Thyroid gland (tissue), 4 donors: ENCODE measurements around the gene KCNF1. TPM values are rescaled to one million over a fixed set of nuclear protein-coding genes. Genes with fewer than 3 reads are reported as not detected.

ENCODE experiments used
- DNase-seq, 2 donors: peaks; one replicate each; pipeline ENCODE4 v3.0.0-alpha.2; 2019
- H3K27ac ChIP-seq, 3 donors: fragments of 200-600 bp; sonication (generic); 1 replicate in 2 of 3; 2 replicates in 1 of 3; pipeline ENCODE4 v1.5.1; 2016 to 2019; ENCODE audit warnings: mild to moderate bottlenecking in 1 of 3, moderate library complexity in 1 of 3
- H3K27me3 ChIP-seq: fragments of 200-600 bp; sonication (generic); one replicate; pipeline ENCODE4 v1.5.1; 2019
- H3K36me3 ChIP-seq, 2 donors: fragments of 200-600 bp; sonication (generic); one replicate each; pipeline ENCODE4 v1.5.1; 2016 to 2019
- H3K4me1 ChIP-seq, 2 donors: fragments of 200-600 bp; sonication (generic); one replicate each; pipeline ENCODE4 v1.5.1; 2017 to 2019
- H3K4me3 ChIP-seq, 3 donors: fragments of 200-600 bp; sonication (generic); replicated peaks in 1 of 3; 1 replicate in 2 of 3; 2 replicates in 1 of 3; pipeline ENCODE4 v1.5.1; 2016; ENCODE audit warnings: mild to moderate bottlenecking in 1 of 3
- H3K9me3 ChIP-seq: fragments of 200-600 bp; sonication (generic); one replicate; pipeline ENCODE4 v1.5.1; 2017
- POLR2A ChIP-seq, 2 donors: fragments of 450-650 bp; IDR thresholded peaks; one replicate each; pipeline ENCODE4 v1.6.1; 2017; ENCODE audit warnings: antibody characterized with exemption in 2 of 2, mild to moderate bottlenecking in 2 of 2, moderate library complexity in 1 of 2
- WGBS, 2 donors: methylation state at CpG; one replicate each; pipeline ENCODE4 v1.1.5; 2017; 5-methylcytosine and 5-hydroxymethylcytosine counted together
- intact Hi-C: fragments of 100-400 bp; cut with DNase I; formaldehyde crosslinking; loops from one replicate; pipeline ENCODE4 v1.15.1; 2023
- total RNA-seq, 4 donors: library from RNA; depleted of rRNA; stranded (reverse); fragments of >200 nt; gene quantifications; one replicate each; pipeline ENCODE4 v1.2.3, GENCODE V29; 2016
- TF ChIP-seq, protein P1 (sequence below), 6 experiments: fragments of 200-600 bp in 3 of 6; fragments of 450-650 bp in 3 of 6; sonication (generic) in 3 of 6; IDR thresholded peaks; one replicate each; pipeline ENCODE4 v1.5.1; 2016 to 2019; ENCODE audit warnings: antibody characterized with exemption in 6 of 6, mild to moderate bottlenecking in 2 of 6, inconsistent platforms in 1 of 6, moderate library complexity in 1 of 6

Gene KCNF1
- total RNA-seq, 4 donors from 2014 or later: not detected

GRCh38 chr2:10935953-10936942, 24.5 kb downstream of the KCNF1 start:
- Histone ChIP-seq H3K9me3 (no peaks in the 10 kb centered on the region), H3K4me3 (no peak overlapping the region), H3K36me3 (no peaks in the 10 kb centered on the region), H3K4me1 (no peaks in the 10 kb centered on the region), H3K27me3 (no peaks in the 10 kb centered on the region), H3K27ac (no peak overlapping the region)
- TF ChIP-seq, protein P1, sequence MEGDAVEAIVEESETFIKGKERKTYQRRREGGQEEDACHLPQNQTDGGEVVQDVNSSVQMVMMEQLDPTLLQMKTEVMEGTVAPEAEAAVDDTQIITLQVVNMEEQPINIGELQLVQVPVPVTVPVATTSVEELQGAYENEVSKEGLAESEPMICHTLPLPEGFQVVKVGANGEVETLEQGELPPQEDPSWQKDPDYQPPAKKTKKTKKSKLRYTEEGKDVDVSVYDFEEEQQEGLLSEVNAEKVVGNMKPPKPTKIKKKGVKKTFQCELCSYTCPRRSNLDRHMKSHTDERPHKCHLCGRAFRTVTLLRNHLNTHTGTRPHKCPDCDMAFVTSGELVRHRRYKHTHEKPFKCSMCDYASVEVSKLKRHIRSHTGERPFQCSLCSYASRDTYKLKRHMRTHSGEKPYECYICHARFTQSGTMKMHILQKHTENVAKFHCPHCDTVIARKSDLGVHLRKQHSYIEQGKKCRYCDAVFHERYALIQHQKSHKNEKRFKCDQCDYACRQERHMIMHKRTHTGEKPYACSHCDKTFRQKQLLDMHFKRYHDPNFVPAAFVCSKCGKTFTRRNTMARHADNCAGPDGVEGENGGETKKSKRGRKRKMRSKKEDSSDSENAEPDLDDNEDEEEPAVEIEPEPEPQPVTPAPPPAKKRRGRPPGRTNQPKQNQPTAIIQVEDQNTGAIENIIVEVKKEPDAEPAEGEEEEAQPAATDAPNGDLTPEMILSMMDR (IDR thresholded peaks at IDR 0.05): no peak
- no peak for TF ChIP-seq POLR2A (IDR thresholded peaks at IDR 0.05)
- 71 to 76% methylated on average over 17 of the region's 17 CpGs for WGBS, 2 donors
- DNase-seq: no peak
- intact Hi-C loops: no loop called here

GRCh38 chr2:10939058-10939457, 27.3 kb downstream of the KCNF1 start:
- intact Hi-C loops: no loop called here
- DNase-seq: no peak
- Histone ChIP-seq H3K36me3 (no peaks in the 10 kb centered on the region), H3K4me3 (no peak overlapping the region), H3K4me1 (no peaks in the 10 kb centered on the region), H3K27ac (no peak overlapping the region), H3K27me3 (no peaks in the 10 kb centered on the region), H3K9me3 (no peaks in the 10 kb centered on the region)
- TF ChIP-seq, protein P1 (IDR thresholded peaks at IDR 0.05): no peak
- no peak for TF ChIP-seq POLR2A (IDR thresholded peaks at IDR 0.05)
- 90 to 93% methylated on average over 3 of the region's 3 CpGs for WGBS, 2 donors

- intact Hi-C loops: no loop called here
- H3K36me3 ChIP-seq: no peaks in the 10 kb centered on the region
- H3K27ac ChIP-seq: no peak overlapping the region
- TF ChIP-seq, protein P1 (IDR thresholded peaks at IDR 0.05): no peak
- TF ChIP-seq POLR2A (IDR thresholded peaks at IDR 0.05): no peak
- no peaks in the 10 kb centered on the region for H3K9me3 ChIP-seq
- H3K27me3 ChIP-seq: no peaks in the 10 kb centered on the region
- DNase-seq: no peak
- H3K4me3 ChIP-seq: no peak overlapping the region
- no peaks in the 10 kb centered on the region for H3K4me1 ChIP-seq
- WGBS, 2 donors: 77 to 83% methylated on average over 2 of the region's 2 CpGs
These were observed 28.9 kb downstream of the KCNF1 start for GRCh38 chr2:10940596-10940995.

GRCh38 chr2:10941383-10941782, 29.6 kb downstream of the KCNF1 start:
- no peak overlapping the region for H3K4me3 ChIP-seq

More at GRCh38 chr2:10941383-10941782, 29.6 kb downstream of the KCNF1 start:
- TF ChIP-seq, protein P1 (IDR thresholded peaks at IDR 0.05): no peak
- no peak for TF ChIP-seq POLR2A (IDR thresholded peaks at IDR 0.05)
- intact Hi-C loops: no loop called here
- Histone ChIP-seq H3K9me3 (no peaks in the 10 kb centered on the region), H3K4me1 (no peaks in the 10 kb centered on the region), H3K27me3 (no peaks in the 10 kb centered on the region), H3K36me3 (no peaks in the 10 kb centered on the region), H3K27ac (no peak overlapping the region)
- DNase-seq: no peak
- 69 to 71% methylated on average over 3 of the region's 3 CpGs for WGBS, 2 donors
